Activated CD4-positive, alpha-beta T cell treated with anti-CD3 and anti-CD28 coated beads, Interleukin-2, amount 50 U/mL, for 4 hours (primary cell): Measurements from ENCODE around the gene CCNG1.
A peak's percentile ranks its signal among the peaks of the same experiment; 100 is the strongest.
"Not testable (repeated sequence)": the region's sequence is repeated elsewhere in the genome, so short reads cannot be mapped to it uniquely, and the experiment has no call there.

ENCODE experiments used
- DNase-seq, 2 experiments: peaks; one replicate each; pipeline ENCODE4 v3.0.0-alpha.2; 2020

Gene CCNG1

DNA sequence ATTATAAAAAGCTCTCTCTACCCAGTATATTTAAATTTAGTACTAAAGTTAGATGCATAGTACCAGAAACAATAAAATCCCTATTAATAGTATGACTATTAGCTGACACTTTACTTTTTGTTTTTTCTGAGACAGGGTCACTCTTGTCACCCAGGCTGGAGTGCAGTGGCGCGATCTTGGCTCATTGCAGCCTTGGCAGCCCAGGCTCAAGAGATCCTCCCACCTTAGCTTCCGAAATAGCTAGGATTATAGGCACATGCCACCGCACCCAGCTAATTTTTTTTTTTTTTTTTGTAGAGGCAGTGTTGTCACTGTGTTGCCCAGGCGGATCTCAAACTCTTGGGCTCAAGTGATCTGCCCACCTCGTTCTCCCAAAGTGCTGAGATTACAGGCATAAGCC, 8.0 kb downstream of the CCNG1 start:
- no peak for DNase-seq

DNA sequence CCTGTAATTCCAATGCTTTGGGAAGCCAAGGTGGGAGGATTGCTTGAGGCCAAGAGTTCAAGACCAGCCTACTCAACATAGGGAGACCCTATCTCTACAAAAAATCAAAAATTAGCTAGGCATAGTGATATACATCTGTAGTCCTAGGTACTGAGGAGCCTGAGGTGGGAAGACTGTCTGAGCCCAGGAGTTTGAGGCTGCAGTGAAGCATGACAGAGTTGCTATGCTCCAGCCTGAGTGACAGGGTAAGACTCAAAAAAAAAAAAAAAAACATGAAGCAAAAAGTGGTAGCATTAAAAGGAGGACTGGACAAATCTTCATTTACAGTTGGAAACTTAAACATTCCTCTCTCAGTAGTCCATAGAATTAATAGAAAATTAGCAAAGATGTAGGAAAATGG, 9.8 kb downstream of the CCNG1 start:
- DNase-seq, result no peak

DNA sequence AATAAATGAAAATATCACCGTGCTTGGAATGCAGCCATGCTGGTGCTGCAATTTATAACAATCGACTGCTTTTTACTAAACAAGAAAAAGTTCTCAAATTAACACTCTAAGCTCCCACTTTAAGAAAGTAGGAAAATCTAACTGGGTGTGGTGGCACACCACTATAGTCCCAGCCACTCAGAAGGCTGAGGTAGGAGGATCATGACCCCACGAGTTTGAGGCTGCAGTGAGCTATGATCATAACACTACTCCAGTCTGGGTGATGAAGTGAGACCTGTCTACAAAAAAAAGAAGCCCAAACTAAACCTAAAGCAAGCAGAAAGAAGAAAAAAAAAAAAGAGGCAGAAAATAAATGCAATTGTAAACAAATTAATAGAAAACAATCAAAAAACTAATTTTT, 10.5 kb downstream of the CCNG1 start:
- DNase-seq, result no peak

DNA sequence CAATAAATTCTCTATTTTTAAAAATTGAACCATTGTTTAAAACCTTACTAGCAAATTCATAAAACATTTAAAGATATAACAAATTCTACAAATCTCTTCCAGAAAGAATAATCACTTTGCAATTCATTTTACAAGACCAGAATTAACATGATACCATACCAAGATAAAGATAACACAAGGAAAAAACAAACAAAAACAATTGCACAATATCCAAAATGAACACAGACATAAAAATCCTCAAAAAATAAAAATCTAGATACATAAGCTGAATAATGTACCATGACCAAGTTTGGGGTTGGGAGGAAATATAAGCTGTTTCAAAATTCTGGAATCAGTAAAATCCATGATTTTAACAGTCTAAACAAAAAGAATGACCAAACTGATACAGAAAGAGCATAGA, 11.1 kb downstream of the CCNG1 start:
- no peak for DNase-seq

DNA sequence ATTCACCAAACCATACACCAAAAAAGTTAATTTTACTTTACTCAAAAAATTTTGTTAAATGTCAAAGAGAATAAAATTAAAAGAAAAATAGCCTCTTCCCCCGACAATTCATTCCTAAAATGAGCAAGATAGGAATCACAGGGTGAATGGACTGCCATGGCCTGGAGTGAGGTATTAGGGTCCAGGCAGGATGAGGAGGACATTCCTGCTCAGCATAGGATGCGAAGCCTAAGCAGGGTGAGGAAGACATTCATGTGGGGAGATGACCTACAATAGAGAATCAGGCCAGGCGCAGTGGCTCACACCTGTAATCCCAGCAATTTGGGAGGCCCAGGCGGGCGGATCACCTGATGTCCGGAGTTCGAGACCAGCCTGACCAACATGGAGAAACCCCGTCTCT, 14.1 kb downstream of the CCNG1 start:
- DNase-seq, result no peak

DNA sequence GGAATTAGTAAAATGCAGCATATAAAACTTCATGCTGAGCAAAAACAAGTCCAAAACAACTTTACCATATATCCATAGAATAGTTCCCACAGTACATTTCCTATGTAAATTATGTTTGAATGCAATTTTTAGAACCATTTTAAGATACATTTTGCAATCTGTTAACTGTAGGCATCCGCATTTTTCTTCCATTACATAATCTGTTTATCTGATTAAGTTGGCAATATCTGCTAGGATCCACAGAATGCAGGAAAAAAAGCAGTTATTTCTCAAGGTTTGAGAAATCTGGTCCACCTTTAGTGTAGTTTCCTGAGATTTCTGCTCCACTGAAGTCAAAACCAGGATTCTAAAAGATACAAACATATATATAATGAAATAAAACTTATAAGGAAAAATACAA, 16.3 kb downstream of the CCNG1 start:
- no peak for DNase-seq

DNA sequence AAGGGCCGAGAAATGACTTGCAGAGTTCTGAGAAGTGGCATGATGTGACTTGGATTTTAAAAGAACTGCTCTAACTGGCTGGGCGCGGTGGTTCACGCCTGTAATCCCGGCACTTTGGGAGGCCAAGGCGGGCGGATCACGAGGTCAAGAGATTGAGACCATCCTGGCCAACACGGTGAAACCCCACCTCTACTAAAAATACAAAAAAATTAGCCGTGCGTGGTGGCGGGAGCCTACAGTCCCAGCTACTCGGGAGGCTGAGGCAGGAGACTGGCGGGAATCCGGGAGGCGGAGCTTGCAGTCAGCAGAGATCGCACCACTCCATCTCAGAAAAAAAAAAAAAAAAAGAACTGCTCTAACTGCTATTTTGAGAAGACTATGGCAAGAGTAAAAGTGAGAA, 18.0 kb downstream of the CCNG1 start:
- not testable (repeated sequence) for DNase-seq

DNA sequence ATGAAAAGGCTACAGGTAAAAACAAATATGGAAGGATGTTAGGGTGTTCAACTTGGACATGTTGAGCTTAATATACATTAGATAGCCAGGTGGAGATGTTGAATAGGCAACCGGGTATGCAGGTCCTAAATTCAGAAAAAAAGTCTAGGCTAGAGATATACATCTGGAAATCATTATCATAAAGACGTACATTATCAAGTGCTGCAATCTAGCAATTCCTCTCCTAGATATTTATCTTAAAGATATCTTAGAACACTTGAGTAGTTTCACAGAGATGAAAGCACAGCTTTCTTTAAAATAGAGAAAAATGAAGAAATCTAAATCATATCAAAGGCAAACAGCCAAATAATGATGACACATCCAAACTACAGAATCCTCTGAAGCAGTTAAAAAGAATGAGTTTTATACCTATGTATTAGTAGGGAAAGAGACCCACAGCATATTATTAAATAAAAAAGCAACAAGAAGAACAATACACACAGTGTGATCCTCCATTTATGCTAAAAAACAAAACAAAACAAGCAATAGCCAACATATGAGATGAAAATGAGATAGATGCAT, 18.7 kb downstream of the CCNG1 start:
- DNase-seq, result no peak

DNA sequence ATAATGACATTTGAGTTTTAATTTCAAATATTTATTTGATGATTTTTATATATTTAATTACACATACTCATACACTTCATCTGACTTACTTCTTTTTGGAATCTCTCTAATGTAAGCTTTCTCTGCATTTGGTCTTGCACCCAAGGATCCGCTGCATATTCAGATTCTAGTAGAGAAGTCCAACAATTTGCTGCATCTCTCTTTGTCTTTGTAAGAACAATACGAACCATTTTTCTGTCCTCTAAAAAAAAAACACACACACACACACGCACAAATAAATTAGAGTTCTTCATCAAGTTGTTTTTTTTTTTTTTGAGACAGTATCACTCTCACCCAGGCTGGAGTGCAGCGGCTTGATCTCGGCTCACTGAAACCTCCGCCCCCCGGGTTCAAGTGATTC, 19.4 kb downstream of the CCNG1 start:
- DNase-seq, result no peak

DNA sequence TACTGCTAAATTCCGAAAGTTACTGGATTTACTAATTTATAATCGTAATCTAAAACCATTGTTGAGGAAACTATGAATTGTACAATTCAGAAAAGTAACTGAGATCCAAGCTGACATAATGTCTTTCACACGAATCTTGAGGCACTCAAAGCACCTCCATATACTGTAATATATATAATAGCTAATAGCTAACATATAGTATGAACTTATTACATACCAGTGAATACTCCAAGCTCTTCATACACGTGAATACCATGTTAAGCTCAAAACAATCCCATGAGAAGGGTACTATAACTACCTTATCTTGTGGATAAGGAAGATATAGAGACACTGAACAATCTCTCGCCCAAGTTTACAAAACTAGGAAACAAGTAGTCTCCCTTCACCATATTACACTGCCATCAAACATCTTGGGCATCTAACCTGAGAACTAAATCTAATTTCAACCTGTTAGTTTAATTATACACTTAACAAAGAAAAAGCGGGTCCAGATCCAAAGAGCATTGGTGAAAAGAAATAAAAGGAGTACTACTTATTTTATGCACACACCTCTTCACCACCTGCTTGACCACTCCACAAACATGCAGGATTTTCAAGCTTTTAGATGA, 21.5 kb downstream of the CCNG1 start:
- DNase-seq, result no peak

DNA sequence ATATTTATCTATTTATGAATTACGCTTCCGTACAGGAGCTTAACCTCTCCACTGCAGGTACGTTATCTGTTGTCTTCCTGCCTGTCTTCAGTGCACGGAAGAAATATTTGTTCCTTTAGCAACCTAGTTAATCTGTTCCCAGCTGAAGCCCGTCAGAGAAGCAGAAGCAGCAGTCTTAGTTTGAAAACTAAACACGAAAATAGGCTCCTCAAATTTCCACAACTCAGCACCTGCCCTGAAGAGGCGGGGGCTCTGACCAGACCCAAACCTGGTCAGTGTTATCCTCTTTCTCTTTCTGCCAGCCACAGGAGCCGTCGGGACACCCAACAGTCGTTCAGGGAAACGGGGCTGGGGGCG, 22.0 kb downstream of the CCNG1 start:
- DNase-seq, result no peak

DNA sequence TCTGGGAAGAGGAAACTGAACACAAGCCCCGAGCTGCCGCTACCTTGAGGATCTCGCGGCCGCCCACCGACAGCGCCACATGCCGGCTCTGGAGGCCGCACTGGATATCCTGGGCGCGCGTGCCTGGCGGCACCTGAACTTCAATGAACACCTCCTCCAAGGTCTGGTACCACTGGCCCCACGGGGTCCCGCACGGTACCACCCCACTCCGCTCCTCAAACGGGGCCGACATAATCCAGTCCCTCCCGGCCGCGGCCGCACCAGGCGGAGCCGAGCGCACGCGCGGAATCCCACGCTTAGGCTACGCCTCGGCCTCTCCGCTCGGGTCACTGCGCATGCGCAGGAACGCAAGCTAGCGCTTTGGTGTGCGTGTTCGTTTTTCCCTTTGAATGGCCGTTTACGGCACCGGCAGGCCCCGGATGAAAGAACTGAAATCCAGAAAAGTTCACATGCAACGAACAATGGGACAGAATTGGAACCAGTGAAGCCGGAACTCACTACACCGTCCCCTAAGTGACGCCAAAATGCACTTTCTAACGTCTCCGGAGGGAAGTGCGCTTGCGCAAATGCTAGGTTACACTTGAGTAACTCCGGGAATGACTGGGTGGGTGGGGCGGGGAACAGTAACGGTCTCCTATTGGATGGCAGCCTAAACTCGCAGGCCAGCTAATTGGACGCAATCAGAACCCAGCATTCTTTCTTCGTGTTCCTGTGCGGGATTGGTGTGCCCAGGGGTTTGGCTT, 22.6 kb downstream of the CCNG1 start, which contains the start of gene NUDCD2:
Gene NUDCD2, minus strand, starts transcription at position 284 of the 743 bp plus-strand sequence. Its CDS starts 52 bp downstream, at position 232.
- DNase-seq, result peak; percentile 88 to 89

DNA sequence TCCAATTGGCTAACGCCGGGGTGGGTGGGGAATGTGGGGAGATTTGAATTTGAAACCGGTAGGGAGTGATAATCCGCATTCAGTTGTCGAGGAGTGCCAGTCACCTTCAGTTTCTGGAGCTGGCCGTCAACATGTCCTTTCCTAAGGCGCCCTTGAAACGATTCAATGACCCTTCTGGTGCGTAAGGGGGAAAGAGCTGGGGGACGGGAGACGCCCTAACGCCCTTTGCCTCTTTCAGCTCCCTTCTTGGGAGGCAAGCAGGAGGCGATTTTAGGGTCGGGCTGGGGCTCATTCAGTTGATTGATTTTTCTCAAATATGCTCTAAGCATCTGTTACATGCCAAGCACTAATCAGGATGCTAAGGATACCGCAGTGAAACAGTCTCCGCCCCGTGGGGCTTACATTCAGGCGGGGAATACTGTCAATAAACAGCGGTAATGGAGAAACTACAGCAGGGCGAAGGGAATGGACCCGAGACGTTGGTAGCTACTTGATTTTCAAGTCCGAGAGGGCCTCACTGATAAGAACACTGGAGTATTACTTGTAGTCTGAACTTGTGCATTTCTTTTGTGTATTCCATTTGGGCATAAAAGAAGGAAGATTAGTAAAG, 23.3 kb downstream of the CCNG1 start, which contains the start of gene HMMR:
Gene HMMR, plus strand, starts transcription at position 71 of the 610 bp plus-strand sequence. Its CDS starts 61 bp downstream, at position 132.
- DNase-seq, result no peak

DNA sequence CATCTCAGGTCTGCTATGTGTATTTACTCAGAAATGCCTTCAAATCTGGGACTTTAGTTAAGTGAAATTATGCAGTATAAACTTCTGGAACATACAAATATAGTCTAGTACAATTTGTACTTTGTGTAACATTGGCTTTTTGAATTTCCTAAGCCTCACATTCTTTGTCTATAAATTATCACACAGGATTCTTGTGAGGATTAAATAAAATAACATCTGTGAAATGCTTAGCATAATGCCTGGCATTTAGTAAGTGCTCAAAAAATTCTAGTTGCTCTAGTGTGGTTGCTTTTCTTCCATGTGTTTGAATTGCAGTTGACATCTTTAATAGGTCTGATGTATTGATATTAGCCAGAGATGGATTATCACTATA, 25.7 kb downstream of the CCNG1 start:
- no peak for DNase-seq

DNA sequence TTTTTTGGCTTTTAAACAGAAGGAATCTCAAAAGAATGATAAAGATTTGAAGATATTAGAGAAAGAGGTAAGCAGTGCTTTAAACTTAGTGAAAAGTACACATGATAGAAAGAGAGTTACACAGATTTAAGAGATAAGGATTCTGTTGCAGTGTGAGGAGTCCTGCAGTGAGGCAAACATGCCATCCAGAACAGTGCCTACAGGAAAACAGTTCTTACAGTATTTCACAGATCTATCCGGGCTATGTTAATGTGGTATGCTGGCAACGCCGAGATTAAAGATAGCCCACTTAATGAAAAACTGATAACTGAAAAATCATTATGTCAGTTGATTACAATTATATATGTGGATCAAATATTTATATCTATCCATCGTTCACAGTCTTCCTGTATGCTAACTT, 30.3 kb downstream of the CCNG1 start:
- no peak for DNase-seq

DNA sequence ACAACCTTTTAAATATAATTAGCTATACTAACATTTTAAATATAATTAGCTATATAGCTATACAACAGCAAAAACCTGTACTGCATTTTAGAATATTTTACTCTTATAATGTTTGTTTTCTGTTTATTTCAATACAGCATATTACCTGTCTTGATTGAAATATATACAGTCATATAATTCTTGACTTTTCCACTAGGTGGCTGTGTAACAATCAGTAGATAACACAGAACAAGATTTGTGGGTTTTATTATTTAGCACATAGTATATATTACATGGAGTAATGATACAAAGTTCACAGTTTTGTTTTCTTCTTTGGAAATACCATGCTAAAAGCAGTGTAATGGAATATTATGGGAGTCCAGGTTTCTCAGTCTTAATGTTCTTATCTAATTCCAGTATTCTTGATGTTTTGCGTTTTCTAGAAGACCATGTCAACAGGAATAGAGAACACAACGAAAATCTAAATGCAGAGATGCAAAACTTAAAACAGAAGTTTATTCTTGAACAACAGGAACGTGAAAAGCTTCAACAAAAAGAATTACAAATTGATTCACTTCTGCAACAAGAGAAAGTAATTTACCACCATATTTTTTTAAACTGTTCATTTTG, 36.3 kb downstream of the CCNG1 start:
- no peak for DNase-seq

DNA sequence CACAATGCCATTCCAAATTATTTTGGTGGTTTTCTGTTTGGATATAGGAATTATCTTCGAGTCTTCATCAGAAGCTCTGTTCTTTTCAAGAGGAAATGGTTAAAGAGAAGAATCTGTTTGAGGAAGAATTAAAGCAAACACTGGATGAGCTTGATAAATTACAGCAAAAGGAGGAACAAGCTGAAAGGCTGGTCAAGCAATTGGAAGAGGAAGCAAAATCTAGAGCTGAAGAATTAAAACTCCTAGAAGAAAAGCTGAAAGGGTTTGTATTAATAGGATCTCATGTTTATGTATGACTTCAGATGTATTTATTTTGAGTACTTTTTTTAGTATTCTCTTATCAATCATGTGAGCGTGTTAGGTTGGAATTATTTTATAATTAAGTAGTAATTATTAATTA, 38.0 kb downstream of the CCNG1 start:
- no peak for DNase-seq

DNA sequence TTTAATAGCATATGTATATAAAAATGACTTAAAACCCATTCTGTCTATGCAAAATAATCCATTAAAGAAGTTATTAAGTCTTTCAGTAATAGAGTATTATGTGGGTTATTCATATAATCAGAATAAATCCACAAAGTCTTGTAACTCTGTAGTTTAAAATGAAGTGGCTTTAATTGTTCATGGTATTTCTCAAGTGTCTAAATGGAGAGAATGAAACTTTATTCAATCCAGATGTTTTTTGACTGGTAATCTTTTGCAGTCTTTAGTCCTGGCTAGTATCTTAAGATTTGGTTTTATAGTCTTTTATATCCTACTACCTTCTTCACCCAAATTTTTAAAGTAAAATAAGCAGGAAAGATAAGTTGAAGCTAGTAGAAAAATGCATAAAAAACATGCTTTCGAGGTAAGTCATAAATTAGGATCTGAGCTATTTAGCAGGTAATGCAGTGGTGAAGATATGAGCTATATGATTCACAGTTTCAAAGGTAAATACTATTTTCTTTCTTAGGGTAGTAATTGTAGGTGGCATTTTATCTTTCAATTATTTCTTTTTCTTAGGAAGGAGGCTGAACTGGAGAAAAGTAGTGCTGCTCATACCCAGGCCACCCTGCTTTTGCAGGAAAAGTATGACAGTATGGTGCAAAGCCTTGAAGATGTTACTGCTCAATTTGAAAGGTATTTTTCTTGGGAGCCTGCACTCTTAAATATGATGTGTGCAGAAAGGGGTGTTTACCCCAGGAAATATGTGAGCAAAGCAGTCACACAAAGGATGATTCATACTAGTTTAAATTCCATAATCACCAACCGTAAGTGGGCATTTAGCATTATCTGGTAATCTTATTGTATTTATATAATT, 41.0 kb downstream of the CCNG1 start:
- DNase-seq, result no peak

DNA sequence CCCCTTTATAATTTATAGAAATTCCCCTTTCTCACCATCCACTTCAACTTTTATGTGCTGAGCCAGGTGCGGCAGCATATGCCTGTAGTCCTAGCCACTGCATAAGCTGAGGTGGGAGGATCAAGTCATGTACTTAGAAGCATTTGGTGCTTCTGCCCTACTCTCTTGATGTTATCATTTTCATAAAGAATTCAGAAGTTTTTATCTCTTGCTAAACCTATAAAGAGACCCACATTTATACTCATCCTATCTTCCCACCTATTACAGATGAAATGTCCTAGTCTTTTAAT, 41.5 kb downstream of the CCNG1 start:
- DNase-seq, result no peak

DNA sequence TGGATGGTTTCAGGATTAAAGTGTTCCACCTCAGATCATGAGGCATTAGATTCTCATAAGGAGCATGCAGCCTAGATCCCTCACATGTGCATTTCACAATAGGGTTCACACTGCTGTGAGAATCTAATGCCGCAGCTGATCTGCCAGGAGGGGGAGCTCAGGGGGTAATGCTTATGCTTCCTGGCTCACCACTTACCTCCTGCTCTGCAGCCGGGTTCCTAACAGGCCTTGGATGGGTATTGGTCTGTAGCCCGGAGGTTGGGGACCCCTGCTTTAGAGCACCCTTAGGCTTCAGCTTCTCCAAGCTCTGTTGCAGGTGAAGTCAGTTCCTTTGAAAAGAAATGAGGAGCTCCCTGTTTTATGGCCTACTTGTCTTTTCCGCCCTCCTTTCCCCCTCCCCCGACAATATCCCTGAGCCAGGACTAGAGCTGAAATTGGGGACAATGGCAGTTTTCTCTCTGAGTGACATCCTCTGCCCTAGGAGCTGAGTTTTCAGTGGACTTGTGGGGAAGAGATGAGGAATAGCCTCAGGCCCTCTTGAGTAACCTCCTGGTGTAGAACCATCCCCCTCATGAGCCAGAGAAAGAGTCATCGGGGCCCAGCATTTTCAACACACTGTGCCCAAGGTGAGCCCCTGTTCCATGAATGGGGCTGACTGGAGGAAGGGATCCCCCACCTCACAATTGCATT, 51.8 kb downstream of the CCNG1 start:
- DNase-seq, result no peak

DNA sequence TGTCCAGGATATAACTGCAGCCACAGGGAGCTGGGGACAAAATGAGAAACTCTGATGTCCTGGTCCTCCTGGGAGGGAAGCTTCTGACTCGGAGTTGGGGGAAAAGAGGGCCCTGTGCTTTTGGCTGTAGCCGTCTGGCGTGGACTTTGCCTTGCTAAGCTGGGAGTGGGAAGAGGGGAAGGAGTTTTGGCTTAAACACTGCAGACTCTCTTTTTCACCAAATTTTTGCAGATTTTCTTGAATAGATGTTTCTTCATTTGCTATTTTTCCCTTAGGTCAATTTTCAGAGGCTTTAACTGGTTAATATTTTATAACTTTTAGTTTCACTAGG, 52.3 kb downstream of the CCNG1 start:
- no peak for DNase-seq
